ENCODE data around the gene SEMA3C. TPM values are rescaled to one million over a fixed set of nuclear protein-coding genes. Genes with fewer than 3 reads are reported as not detected.

The SEMA3C gene
- total and polyA plus RNA-seq, 2 donors (not counting 3 experiments of a cell fraction or from before 2014, with no cell fraction given), result 0.01 to 0.09 TPM

- Histone ChIP-seq H3K27ac (ENCODE audit: insufficient read depth, low read depth, low read length) (no peak overlapping the region), H3K4me3 (replicated peaks in 1 of 3; ENCODE audit: insufficient read depth in 1 of 3, low read depth in 1 of 3, low read length in 3 of 3) (no peak overlapping the region), H4K20me1 (replicated peaks; ENCODE audit: control insufficient read depth, extremely low read depth, insufficient read depth, low read length) (no peaks in the 10 kb centered on the region), H2AFZ (ENCODE audit: low read depth, low read length) (no peak overlapping the region), H3K36me3 (ENCODE audit: control insufficient read depth in 2 of 2, extremely low read depth in 1 of 2, insufficient read depth in 2 of 2, low read length in 2 of 2) (no peaks in the 10 kb centered on the region), H3K9ac (replicated peaks; ENCODE audit: extremely low read depth, insufficient read depth, low read length) (no peak overlapping the region), H3K27me3 (ENCODE audit: control insufficient read depth in 2 of 2, insufficient read depth in 2 of 2, low read length in 2 of 2) (peaks cover 0 to 12% of the 10 kb centered on the region in 2 experiments), H3K9me1 (replicated peaks; ENCODE audit: control insufficient read depth, extremely low read depth, insufficient read depth, low read length) (no peaks in the 10 kb centered on the region), H3K79me2 (ENCODE audit: control insufficient read depth, insufficient read depth, low read length) (no peaks in the 10 kb centered on the region), H3K9me3 (replicated peaks; ENCODE audit: control insufficient read depth, insufficient read depth, low read length) (no peaks in the 10 kb centered on the region), H3K4me1 (ENCODE audit: control insufficient read depth, extremely low read depth, insufficient read depth, low read length) (no peaks in the 10 kb centered on the region), H3K4me2 (ENCODE audit: insufficient read depth, low read length) (no peak overlapping the region)
- no TSS peak for BruUV-seq (replicated peaks)
- no peak for TF ChIP-seq MYC (IDR thresholded peaks at IDR 0.05; ENCODE audit: low read depth, low read length)
- TF ChIP-seq POLR2AphosphoS5 (IDR thresholded peaks at IDR 0.05; ENCODE audit: insufficient read depth, low read depth, low read length), result no peak
- no peak for TF ChIP-seq EZH2 (IDR thresholded peaks at IDR 0.05; ENCODE audit: borderline replicate concordance, low read depth, low read length, severe bottlenecking)
- TF ChIP-seq, protein P1, sequence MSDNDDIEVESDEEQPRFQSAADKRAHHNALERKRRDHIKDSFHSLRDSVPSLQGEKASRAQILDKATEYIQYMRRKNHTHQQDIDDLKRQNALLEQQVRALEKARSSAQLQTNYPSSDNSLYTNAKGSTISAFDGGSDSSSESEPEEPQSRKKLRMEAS (IDR thresholded peaks at IDR 0.05; ENCODE audit: insufficient read depth, insufficient read length), result no peak
- TF ChIP-seq GATA2 (IDR thresholded peaks at IDR 0.05; ENCODE audit: insufficient read depth, insufficient read length, low read depth, low read length), result no peak
- no peak for TF ChIP-seq FOS (IDR thresholded peaks at IDR 0.05; ENCODE audit: borderline replicate concordance, insufficient read depth, low read length)
- TF ChIP-seq JUN (IDR thresholded peaks at IDR 0.05; ENCODE audit: borderline replicate concordance, insufficient read depth, insufficient read length, low read depth), result no peak
- TF ChIP-seq, protein P2, sequence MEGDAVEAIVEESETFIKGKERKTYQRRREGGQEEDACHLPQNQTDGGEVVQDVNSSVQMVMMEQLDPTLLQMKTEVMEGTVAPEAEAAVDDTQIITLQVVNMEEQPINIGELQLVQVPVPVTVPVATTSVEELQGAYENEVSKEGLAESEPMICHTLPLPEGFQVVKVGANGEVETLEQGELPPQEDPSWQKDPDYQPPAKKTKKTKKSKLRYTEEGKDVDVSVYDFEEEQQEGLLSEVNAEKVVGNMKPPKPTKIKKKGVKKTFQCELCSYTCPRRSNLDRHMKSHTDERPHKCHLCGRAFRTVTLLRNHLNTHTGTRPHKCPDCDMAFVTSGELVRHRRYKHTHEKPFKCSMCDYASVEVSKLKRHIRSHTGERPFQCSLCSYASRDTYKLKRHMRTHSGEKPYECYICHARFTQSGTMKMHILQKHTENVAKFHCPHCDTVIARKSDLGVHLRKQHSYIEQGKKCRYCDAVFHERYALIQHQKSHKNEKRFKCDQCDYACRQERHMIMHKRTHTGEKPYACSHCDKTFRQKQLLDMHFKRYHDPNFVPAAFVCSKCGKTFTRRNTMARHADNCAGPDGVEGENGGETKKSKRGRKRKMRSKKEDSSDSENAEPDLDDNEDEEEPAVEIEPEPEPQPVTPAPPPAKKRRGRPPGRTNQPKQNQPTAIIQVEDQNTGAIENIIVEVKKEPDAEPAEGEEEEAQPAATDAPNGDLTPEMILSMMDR (IDR thresholded peaks at IDR 0.05; ENCODE audit: extremely low read depth in 1 of 2, insufficient read depth in 1 of 2, low read depth in 1 of 2, low read length in 2 of 2), result no peak
- TF ChIP-seq POLR2A (IDR thresholded peaks at IDR 0.05; ENCODE audit: low read depth, low read length), result no peak
- FAIRE-seq (no peak), DNase-seq (ENCODE audit: low read depth, low spot score) (no peak)
- dilution Hi-C loops (cut with MboI; ENCODE audit: extremely low pct_ligation_motif_present, low sequenced_read_pairs) (no loop called here), intact Hi-C loops (cut with micrococcal nuclease) (no loop called here)
- ChIA-PET CTCF (interaction anchor here (0.6 to 1.4 kb wide), 4 partner anchors 11 to 33 kb away, joined by 3 read pairs; no protein-coding TSS in a partner anchor), POLR2A (no interaction called here)
Measured at GRCh38 chr7:80950550-80950967, 31.7 kb upstream of the SEMA3C start.
